ENCODE measurements around the gene RAB40C.

- no peak for TF ChIP-seq CTCF (IDR thresholded peaks at IDR 0.05)
- TF ChIP-seq POLR2A (IDR thresholded peaks at IDR 0.05), result no peak
- no peak for TF ChIP-seq EP300 (IDR thresholded peaks at IDR 0.05)
These were observed 83.6 kb downstream of the RAB40C start for GRCh38 chr16:673399-673991.
